Skin of body (tissue), 2 donors: ENCODE results near the gene EDIL3. TPM values are rescaled to one million over a fixed set of nuclear protein-coding genes. Genes with fewer than 3 reads are reported as not detected.
"Not testable (repeated sequence)": the region's sequence is repeated elsewhere in the genome, so short reads cannot be mapped to it uniquely, and the experiment has no call there.

ENCODE experiments used
- DNase-seq: peaks from one replicate; lab custom pipeline; 2025; lab: John Stamatoyannopoulos, UW
- total RNA-seq: library from RNA; depleted of rRNA; stranded (reverse); fragments of >200 nt; gene quantifications from one replicate; pipeline ENCODE4 v1.2.3, GENCODE V29; 2014

Gene EDIL3
- total RNA-seq, 1 donor from 2014 or later = 19.3 TPM

GRCh38 chr5:84197538-84197937, 187.1 kb downstream of the EDIL3 start:
- DNase-seq = no peak

GRCh38 chr5:84191281-84191680, 193.4 kb downstream of the EDIL3 start:
- no peak for DNase-seq

- DNase-seq = no peak
Observed at GRCh38 chr5:84184857-84185256, 199.8 kb downstream of the EDIL3 start.

DNA sequence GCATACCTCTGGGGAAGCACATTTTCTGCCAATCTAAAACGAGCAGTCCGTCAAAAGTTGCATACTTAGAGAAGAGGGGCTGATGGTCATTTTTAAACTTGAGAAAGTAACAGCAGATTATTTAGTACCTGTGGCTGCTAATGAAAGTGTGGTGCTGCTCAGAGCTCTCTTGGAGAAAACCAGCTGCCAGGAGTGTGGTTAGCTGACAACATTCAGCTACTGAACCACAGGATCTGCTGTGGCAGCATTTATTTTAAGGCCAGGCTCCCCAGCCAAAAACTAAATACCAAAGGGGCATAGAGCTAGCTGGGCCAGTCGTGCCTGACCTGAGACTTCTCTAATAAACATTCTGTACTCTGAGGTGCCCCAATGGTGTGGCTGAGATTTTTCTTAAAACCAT, 203.6 kb downstream of the EDIL3 start:
- no peak for DNase-seq

DNA sequence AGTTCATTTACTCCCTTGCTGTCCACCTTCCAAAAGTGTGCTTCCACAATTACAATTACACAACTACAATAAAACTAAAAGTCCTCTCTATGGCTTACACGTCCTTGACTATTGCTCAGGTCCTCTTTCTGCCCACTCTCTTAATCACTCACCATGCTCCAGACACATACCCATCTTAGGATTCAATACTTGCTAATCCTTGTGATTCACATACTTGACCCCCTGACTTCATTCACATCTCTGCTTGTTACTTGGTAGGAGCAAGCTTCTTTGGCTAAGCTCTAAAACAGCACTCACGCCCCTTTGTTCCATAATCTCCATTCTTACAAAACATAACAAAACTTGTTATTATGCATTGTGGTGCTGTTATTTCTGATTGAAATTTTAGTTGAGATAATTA, 215.8 kb downstream of the EDIL3 start:
- DNase-seq = no peak

GRCh38 chr5:84163671-84164070, 221.0 kb downstream of the EDIL3 start:
- DNase-seq = no peak

DNA sequence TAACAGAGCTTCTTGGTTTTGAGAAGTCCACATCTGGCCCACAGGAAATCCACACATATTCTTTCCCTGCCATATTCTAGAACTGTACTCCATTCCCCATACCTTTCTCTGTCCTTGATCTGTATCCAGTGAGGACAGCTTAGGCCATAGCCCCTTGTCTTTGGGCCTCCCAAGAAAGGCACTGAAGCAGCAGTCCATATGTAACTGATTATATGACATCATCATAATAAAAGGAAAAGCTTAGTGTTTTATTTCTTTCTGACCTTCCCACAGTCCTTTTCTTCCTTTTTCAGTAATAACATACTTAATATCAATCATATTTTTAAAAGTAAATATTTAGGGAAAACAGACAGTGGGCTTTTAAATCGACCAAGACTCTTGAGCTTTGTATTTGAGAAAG, 222.0 kb downstream of the EDIL3 start:
- no peak for DNase-seq

GRCh38 chr5:84160650-84161049, 224.0 kb downstream of the EDIL3 start:
- not testable (repeated sequence) for DNase-seq

- no peak for DNase-seq
Observed at GRCh38 chr5:84149094-84149493, 235.6 kb downstream of the EDIL3 start.

- no peak for DNase-seq
Observed at GRCh38 chr5:84148651-84149050, 236.0 kb downstream of the EDIL3 start.

DNA sequence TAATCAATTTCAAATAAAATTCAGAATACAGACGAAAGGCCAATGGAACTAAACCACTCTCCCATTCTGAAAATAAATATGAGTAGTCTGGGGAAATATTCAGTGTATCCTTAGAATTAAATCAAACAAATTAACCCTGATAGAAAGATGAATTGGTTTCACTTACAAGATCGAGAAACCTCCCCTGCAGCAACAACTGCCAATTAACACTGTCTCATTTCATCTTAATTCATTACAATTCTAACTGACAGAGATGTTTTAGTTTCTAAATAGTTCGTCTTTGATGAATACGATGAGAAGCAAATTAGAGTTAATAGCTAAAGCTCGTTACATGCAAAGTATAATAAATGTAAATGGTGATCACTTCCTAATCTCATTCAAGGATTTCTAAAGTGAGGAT, 247.1 kb downstream of the EDIL3 start:
- DNase-seq = no peak

DNA sequence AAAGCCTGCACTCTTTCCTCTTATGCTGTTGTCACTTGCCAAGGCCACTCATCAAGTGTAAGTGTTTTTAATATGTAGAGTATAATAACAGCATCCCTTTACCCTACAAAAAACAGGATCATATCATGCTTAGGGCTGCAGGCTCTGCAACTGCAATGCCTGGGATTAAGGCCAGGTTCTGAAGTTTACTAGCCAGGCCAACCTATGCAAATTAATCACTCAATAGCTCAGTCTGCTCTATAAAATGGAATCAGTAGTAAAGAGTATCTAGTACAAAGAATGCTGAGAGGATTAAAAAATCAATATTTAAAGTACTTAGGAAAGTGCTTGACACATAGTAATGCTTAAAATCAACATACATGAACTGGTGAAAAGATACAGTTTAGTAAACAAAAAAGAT, 253.3 kb downstream of the EDIL3 start:
- DNase-seq = no peak

DNA sequence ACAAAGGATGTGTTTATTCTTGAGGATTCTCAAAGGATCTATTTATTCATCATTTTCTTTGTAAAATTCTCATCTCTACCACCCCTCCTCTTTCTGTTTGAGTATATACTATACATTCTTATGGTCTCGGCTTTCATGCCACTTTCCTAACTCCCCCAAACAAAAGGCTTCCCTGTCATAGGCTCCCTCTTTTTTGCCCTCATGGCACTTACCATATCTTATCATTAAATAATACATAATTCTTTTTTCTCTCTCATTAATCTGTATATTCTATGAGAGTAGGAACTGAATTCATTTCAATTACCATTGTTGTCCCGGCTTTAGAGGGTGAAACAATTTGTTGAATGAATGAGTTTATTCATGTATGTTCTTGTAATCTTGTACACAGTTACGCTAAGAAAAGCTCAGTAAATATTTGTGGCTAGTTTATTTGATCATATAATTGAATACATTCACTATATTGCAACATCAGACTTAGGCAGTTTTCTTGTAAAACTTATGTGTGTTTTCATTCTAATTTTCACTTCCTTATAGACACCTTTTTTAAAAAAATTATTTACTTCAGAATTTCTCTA, 254.6 kb downstream of the EDIL3 start:
- no peak for DNase-seq

GRCh38 chr5:84125216-84125615, 259.5 kb downstream of the EDIL3 start:
- no peak for DNase-seq

DNA sequence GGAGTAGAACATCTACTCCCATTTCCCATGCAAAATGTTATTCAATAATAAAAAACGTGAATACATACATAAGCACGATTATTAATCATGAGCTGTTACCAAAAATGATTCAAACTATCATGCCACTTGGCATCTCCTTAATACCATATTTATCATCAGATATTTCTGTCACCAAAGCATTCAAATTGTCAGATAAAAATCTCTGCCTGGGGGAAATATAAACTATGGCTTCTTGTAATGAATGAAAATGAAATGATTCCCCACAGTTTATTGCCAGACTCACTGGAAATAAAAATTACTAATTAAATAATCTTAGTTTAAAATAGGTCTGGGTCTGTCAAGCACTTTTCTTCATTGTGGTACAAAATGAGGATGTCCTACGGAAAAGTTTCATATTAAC, 265.4 kb downstream of the EDIL3 start:
- no peak for DNase-seq

DNA sequence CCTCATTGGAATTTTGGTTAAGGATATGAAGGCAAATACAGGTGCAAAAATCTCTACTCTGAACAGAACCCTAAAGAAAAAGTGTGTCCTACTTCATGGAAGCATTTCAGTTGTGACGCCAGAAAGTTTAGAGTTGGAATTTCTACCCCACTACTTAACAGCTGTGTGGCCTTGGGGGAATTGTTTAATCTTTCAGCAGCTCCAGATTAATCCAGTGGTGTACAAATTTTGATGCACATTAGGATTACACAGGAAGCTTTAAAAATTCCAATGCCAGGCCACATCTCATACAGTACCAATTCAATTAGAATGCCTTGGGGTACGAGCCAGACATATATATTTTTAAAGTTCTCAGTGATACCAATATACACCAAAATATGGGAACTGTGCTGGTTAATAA, 266.1 kb downstream of the EDIL3 start:
- no peak for DNase-seq

DNA sequence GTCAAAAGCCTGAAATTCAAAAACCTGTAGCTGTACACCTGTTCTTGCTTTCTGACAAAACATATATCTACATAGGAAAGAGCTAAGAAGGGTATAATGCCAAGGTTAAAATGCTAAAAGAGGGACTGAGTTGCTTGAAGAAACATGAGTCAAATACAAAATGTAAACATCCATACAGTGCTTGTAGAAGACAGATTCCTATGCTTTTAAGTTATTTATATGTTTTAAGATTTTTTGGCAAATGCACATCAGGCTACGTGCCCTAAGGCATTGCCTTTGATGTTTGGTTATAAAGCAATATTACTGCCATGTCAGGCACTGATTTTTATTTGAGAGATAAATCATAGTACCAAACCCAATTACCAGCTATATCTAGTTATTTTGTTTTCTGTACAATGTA, 269.0 kb downstream of the EDIL3 start:
- no peak for DNase-seq

- DNase-seq = no peak
Observed at GRCh38 chr5:84113246-84114105, 271.2 kb downstream of the EDIL3 start.

- no peak for DNase-seq
Observed at GRCh38 chr5:84092738-84093137, 291.9 kb downstream of the EDIL3 start.

GRCh38 chr5:84091127-84091799, 293.4 kb downstream of the EDIL3 start:
- DNase-seq = no peak

DNA sequence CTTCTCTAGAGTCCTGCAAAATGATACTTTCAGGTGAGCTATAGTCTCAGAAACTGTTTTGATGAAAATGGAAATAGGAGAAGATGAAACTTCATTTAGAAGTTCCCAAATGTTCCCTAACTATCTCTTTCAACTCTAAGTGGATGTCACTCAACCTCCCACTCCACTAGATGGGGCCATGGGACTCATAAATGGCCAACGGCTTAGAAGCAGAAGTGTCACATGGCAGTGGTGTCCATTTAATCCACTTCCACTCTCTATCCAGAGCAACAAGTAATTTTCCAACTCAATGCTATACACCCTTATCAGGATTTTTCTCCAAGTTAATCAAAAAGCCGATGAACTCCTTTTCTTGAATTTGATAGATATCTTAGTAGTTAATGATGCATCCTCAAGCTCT, 295.7 kb downstream of the EDIL3 start:
- no peak for DNase-seq

- no peak for DNase-seq
Observed at GRCh38 chr5:84086511-84086910, 298.2 kb downstream of the EDIL3 start.
